Activated CD4-positive, CD25-positive, alpha-beta regulatory T cell treated with anti-CD3 and anti-CD28 coated beads, Interleukin-2, amount 50 U/mL, for 72 hours (primary cell): ENCODE results near the gene UBAC2.
A peak's percentile ranks its signal among the peaks of the same experiment; 100 is the strongest.

Experiments used
- DNase-seq: peaks from one replicate; pipeline ENCODE4 v3.0.0; 2021

The UBAC2 gene

GRCh38 chr13:99299256-99299919, 98.7 kb downstream of the UBAC2 start:
- DNase-seq, result no peak

- DNase-seq, result no peak
Observed at GRCh38 chr13:99299920-99300341, 99.3 kb downstream of the UBAC2 start.

DNA sequence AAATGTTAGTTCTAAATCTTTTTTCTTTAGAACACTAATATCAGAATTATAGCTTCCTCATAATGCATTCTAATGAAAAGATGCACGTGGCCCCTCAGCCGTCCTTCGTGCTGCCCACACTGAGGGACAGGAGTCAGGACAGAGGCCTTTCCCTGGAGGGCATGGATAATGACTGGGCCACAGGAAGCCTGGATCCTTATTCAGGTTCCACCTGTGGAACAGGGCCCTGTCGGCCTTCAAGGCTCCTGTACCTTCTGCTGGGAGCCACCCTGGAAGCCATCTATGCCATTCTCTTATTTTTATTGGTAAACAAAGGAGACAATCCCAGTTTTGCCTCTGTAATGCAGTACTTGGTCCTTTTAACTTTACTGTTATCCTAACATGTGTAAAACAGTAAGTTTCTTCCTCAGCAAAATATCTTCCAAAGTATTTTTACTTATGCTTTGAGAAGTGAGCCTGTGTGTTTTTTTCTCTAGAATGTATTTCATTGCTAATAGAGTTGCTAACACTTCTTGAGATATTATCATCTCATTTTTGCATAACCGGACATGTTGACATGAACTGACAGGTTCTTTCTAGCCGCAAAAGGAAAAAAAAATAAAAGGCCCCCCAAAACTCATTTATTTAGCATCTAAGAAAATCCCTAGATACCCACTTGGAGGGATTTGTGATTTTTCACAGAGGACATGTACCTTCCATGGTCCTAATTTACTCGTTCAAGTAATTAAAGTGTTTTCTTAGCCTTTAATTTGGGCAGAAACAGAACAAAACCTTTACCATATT, 100.6 kb downstream of the UBAC2 start:
- DNase-seq, result no peak

DNA sequence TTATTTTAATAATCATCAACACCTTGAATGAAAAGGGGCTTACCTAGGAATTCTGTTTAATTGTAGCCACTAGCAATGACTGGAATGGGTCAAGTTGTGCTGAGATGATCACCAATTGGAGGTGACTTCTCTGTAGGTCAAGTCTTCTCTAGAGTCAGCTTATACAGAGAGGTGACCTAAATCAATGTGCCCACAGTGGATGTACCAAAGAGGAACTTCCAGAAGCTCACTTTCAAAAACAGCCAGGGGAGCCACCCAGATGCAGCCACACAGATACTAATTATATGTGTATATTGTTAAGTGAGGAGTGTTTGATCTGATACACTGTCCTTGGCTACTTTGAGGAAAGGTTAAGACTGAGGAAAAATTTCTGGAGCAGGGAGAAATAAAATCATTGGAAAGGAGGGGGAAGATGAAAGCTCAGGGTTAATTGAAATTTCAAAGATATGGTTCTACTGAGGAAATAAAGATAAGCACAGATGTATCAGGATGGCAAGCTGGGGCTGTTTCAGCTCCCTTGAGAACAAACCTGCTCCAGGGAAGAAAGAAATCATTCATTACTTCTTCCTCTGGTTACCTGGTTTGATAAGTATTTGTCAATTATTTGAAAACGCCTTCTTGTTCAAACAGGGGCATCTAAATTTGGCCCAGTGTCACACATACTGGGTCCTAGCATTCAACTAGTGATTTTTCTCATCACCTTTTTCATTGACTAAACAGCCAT, 101.4 kb downstream of the UBAC2 start:
- no peak for DNase-seq

- DNase-seq, result no peak
Observed at GRCh38 chr13:99302637-99303505, 102.2 kb downstream of the UBAC2 start.

- DNase-seq, result peak; percentile 44
Observed at GRCh38 chr13:99303863-99304521, 103.3 kb downstream of the UBAC2 start.

- no peak for DNase-seq
Observed at GRCh38 chr13:99304541-99304940, 103.9 kb downstream of the UBAC2 start.

- no peak for DNase-seq
Observed at GRCh38 chr13:99305158-99305557, 104.5 kb downstream of the UBAC2 start.

DNA sequence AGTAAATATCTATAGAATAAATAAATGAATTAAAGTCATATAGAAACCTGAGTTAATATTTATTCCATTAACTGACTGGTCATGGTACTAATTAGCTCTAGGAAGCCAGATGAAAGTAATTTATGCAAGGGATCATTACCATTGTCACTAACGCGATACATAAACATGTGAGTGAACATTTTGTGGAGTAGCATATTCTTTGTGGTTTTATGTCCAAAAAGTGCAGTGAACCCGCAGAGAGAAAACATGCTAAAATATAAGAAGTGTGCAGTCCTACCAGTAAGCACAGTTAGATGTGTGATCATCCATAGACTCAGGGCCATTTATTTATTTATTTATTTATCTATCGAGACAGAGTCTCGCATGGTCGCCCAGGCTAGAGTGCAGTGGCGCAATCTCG, 104.9 kb downstream of the UBAC2 start:
- DNase-seq, result no peak

GRCh38 chr13:99307247-99307646, 106.6 kb downstream of the UBAC2 start, which contains the start of gene GPR183:
Gene GPR183, minus strand, starts transcription at chr13:99307399. Its CDS starts 11,254 bp downstream, at chr13:99296145.
- no peak for DNase-seq

DNA sequence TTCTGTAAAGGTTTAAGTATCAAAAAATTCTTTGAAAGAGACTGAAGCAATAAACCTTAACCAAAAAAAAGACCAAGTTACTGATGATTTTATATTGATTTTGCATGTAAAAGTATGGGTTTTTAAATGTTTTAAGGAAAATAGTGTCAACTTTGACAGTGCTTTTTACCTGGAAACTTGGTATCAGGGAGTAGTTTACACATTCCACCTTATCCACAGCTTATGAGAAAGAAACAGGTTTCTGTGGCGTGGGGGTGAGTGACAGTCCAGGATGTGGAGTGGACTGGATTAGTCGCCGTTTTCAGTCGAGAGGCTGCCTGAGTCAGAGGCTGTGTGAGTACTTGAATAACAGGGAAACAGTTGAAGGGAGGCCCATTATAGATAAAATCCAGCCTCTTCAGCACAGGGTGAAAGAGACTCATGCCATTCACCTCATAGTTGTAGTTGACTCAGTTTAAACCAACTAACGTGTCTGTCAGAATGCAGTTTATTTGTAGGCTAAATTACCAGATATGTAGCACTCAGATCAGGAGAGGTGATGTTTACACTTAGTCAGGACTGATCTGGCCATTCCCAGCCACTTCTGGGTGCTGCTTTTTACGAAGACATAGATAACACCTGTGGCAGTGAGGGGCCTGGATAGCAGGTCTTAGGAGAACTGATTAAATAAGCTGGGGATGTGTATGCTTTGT, 107.1 kb downstream of the UBAC2 start:
- peak; percentile 61 for DNase-seq

DNA sequence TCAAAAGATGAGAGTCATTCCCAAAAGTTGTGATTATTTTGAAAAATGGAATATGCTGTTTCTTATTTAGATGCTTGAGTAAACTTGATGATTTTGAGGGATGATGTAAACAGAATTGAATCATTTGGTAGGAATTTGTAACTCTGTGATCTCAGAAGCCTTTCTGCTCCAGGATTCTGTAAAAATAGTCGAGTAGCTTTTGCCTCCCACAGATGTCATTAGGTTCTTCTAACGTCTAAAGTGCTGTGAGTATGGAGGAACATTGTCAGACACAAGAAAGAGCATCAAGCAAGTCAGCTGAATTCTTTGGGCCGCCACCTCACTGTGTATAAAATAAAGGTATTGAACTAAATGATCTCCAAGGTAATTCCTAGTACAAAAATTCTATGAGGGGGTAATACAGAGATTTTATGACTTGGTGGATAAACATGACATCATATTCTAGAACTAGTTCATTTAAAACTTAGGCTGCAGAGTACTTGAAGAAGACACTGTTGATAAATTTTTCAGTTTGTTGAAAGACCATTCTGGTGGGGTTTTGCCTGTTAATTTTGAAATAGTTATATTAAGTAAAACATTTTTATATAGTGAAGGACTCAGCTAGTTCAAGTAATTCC, 107.9 kb downstream of the UBAC2 start:
- DNase-seq, result no peak

- no peak for DNase-seq
Observed at GRCh38 chr13:99310382-99311031, 109.9 kb downstream of the UBAC2 start.

- no peak for DNase-seq
Observed at GRCh38 chr13:99311137-99311536, 110.5 kb downstream of the UBAC2 start.

DNA sequence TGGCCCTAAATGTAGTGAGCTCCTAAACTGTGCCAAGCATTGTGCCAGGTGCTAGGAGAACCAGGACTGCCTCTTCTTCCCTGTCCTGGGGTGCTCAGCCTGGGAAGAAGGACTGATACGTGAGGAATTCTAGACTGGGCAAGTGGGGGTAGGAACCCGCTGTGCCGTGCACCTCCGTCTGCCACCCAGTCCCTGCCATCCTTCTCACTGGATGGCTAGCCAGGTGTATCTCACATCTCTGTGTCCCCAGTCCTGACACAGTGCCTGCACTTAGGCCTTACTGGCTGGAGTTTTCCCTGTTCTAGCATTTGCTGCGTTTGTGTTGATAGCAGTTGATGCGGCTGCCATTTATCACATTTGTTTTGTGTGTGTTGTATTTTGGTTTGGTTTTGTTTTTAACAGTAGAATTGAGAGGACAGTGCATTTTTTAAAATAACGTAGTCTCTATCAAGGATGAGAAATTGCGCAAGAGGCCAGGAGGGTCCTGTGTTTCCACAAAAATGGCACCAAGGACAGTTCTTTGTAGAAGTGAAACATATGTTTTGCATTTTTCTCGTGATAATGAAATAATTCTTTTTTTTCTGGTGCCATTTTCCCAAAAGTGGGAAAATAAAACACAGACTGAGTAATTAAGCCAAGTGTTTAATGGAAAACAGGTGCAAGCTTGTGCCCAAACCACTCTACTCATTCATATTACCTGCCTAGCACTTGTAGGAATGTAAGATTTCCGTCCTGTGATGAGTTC, 111.3 kb downstream of the UBAC2 start:
- no peak for DNase-seq

DNA sequence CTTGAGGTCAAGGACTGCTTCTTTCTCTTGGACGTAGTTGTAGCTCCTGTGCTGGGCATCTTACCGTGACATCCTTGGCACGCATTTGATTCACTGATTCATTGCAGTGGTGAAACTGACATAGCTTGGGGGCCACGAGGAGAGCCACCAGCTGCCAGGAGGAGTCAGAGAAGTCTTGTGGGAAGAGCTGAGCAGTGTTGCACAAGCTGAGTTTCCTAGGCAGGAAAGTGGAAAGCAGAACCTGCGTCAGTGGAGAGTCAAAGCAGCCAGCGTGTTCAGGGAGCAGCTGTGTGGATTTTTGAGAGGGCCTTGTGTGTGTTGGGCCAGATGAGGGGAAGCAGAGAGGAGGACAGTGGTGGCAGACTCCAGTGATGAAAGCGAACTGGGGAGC, 111.8 kb downstream of the UBAC2 start:
- no peak for DNase-seq

- DNase-seq, result no peak
Observed at GRCh38 chr13:99313501-99313900, 112.8 kb downstream of the UBAC2 start.

DNA sequence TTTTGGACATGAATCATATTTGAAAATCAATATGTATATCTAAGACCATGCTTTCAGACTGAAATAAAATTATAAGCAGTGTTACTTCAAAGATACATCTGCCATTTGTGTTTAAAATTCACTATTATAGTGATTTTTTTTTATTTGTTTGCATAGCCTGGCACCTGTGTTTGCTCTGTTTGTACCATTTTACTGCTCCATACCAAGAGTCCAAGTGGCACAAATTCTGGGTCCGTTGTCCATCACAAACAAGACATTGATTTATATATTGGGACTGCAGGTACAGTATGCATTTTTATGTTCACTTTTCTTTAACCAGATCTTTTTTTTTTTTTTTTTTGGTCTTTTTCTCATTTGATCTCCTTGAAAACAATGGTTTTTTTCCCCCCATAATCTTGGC, 113.3 kb downstream of the UBAC2 start:
- DNase-seq, result no peak

DNA sequence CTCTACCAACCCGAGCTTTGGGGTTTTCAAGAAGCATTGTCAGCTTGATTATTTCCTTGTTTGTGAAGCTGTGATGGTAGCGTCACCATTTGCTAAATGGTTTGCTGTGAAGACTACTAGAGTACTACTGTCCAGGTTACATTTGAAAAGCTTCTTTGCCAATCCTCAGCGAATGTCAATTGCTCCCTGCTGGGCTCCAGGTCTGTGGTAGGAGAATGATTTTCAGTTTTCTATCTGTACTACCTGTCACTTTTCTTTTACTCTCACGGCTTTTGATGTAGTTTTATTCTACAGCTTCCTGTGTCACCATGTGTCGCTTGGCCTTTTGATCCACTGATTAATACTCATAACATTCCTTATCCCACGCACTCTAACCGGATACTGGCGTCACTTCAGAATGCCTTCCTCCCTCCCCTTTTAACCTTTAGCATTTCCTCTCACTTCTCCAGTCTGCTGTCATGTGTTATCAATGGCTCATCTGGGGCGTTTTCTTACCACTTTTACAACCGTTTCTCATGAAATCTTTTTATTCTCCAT, 114.1 kb downstream of the UBAC2 start:
- no peak for DNase-seq

DNA sequence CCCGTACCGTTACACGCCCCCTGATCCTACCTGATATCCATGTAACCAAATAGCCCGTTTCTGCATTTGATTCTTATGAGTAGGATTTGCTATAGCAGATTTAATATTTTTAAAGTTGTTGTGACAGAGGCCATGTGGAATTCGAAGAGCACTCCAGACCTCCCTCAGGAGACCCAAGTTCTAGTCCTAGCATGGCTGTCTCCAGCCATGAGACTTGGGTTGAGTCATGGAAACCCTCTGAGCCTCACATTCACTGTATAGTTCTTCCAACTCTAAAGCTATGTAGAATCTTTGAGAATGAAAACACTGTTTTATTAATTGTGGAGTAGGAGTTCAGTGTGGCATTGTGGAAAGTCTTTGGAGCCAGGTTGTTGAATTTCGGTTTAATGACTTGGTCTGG, 114.5 kb downstream of the UBAC2 start:
- no peak for DNase-seq
